HG03159 (cell line): ENCODE results near the gene EXOC8.
A peak's percentile ranks its signal among the peaks of the same experiment; 100 is the strongest.

Experiments
- ATAC-seq: cut with Tn5 transposase; IDR thresholded peaks from one replicate; pipeline ENCODE4 v1.9.1; 2021; ENCODE audit warnings: mild to moderate bottlenecking, moderate library complexity; ENCODE audit not compliant: unreplicated experiment

EXOC8 gene

DNA sequence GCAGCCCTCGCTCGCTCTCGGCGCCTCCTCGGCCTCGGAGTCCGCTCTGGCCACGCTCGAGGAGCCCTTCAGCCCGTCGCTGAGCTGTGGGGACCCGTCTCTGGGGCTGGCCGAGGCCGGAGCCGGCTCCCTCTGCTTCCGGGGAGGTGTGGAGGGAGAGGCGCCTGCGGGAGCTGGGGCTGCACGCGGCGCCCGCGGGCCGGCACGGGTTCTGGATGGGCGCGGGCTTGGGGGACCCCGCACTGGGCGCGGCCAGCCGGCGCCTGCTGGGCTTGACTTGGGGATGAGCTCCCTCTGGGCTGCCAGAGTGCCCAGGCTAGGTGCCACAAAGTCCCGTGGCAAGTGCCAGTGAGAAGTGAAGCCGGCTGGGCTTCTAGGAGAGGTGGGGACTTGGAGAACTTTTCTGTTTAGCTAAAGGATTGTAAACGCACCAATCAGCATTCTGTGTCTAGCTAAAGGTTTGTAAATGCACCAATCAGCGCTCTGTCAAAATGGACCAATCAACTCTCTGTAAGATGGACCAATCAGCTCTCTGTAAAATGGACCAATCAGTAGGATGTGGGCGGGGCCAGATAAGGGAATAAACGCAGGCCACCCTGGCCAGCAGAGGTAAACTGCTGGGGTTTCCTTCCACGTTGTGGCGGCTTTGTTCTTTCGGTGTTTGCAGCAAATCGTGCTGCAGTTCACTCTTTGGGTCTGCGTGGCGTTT lies 20.2 kb downstream of the EXOC8 start:
- ATAC-seq = no peak

DNA sequence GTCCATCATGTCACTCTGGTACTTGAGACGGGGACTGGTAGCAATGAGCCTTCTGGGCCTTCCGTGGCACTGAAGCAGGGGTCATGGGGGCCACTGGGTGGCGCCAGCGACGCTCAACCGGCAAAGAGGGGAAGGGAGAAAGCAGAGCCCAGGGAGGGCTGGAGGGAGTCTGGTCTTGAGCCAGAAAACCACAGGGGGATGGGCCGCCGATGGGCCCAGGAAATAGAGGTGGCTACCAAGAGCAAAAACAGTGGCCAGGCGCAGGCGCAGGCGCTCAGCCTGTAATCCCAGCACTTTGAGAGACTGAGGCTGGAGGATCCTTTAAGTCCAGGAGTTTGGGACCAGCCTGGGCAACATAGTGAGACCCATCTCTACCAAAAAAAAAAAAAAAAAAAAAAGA lies 21.8 kb downstream of the EXOC8 start:
- peak; percentile 63 for ATAC-seq

DNA sequence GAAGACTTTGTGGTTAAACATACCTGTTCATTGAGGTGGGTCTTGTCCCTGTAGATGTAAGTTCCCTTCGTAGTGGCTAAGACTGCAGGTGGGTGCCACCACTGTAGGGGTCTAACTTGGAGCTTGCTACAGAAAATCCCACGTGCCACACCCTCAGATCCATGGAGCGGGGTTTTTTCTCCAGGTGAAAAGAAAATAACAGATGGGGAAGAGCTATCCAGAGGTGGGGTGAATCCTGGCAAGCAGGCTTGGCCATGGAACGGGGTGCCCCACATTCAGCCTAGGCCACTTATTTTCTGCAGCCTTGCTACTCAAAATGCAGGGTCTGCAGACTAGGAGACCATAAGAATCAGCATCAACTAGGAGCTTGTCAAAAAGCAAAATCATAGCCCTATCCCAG lies 24.0 kb downstream of the EXOC8 start:
- no peak for ATAC-seq

GRCh38 chr1:231312432-231312788 lies 25.2 kb downstream of the EXOC8 start:
- ATAC-seq = no peak

DNA sequence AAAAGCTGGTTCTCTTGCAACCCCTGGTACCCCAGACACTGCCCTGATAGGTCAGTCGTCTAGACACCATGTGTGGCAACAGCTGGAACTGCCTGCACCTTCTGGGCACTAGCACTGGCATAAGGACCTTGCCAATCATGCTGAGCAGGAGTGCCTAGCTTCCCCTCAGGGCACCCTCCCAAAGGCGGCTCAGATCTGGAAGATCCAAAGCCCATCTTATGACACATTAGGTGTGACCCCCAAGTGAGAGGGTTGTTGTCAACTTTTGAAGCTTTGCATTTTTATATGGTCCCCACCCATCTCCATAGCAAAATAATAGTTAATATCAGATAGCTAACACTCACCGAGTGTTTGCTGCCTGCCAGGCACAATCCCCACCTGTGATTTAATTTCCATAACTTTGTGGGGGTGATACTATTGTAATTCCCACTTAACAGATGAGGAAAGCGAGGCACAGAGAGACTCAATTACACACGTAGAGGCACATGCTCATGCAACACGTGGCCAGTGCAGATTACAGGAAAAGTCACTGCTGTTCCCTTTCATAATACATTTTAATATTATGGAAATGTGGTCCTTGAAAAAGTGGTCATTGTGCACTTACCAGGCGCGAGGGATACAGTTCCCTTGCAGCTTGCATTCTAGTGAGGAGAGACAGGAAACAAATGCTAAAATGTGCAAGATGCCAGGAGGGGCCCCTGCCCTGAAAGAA lies 25.8 kb downstream of the EXOC8 start:
- no peak for ATAC-seq

DNA sequence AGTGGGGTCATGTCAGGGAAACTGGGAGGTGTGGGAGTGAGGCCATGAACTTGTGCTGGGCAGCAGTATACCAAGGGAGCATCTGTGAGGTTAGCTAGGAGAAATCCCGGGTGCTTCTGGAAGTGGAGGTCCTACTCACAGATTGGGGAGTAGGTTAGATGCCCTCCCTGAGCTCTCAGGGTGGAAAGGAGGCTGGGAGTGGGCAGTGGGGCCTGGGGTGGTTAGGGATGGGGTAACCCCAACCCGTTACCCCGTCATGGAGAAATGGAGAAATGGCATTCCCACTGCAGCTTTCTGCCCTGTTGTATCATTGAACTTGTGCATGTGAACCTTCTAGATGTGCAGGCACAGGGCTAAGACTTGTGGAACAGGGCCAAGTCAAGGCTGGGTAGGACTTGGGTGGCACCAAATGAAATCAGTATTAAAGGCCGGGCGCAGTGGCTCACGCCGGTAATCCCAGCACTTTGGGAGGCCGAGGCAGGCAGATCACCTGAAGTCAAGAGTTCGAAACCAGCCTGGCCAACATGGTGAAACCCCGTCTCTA lies 27.2 kb downstream of the EXOC8 start:
- ATAC-seq = no peak

GRCh38 chr1:231301990-231302389 lies 35.7 kb downstream of the EXOC8 start:
- ATAC-seq = no peak

DNA sequence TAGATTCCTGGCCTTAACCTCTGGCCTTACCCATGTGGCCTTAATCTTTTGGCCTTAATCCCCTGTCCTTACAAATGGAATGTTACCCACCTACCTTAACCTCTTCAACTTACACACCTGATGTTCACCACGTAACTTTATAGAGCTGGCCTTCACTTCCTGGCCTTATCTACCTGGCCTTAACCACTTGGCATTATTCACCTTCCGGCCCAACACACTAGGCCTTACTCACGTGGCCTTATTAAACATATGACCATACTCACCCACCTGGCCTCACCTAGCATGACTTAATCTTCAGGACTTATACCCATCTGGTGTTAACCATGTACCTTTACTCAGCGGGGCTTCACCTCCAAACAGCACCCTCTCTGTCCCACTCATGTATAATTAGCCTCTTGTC lies 41.7 kb downstream of the EXOC8 start:
- ATAC-seq = no peak

DNA sequence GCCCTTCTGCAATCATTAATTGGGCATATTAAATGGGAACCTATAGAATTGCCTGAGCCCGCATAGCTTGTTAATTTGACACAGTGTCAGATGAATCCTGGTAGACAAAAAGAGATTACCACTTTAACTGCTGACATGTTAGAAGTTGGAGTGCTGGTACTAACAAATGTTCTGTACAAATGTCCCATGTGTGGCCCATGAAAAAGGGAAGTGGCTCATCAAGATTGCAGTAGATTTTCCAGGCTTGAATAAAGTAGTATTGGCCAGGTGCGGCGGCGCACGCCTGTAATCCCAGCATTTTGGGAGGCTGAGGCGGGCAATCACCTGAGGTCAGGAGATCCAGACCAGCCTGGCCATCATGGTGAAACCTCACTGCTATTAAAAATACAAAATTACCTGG lies 51.0 kb downstream of the EXOC8 start:
- no peak for ATAC-seq

- no peak for ATAC-seq
These were observed 53.2 kb downstream of the EXOC8 start for GRCh38 chr1:231284441-231284840.
